Loucy (cell line): Measurements from ENCODE around the gene GPHN.

Experiments used
- CTCF ChIP-seq: fragments of 200-600 bp; sonication (generic); conservative IDR thresholded peaks from 2 replicates; pipeline ENCODE4 v1.5.1; 2014; ENCODE audit warnings: mild to moderate bottlenecking, antibody characterized with exemption, low read length
- EZH2phosphoT487 ChIP-seq: fragments of 200-600 bp; IDR thresholded peaks from 2 replicates; pipeline ENCODE4 v1.6.1; 2018; ENCODE audit warnings: antibody characterized with exemption, mild to moderate bottlenecking, moderate library complexity, borderline replicate concordance

- TF ChIP-seq CTCF (no peak), EZH2phosphoT487 (no peak)
These were observed 570.0 kb downstream of the GPHN start for GRCh38 chr14:67077921-67078320.
